Tibial nerve (tissue), 4 donors: ENCODE measurements around the gene GPBP1.

ENCODE experiments used
- EP300 ChIP-seq, 2 donors: sonication (generic); formaldehyde crosslinking; IDR thresholded peaks; one replicate each; pipeline ENCODE4 v1.6.1; 2017; ENCODE audit warnings: antibody characterized with exemption in 2 of 2, mild to moderate bottlenecking in 1 of 2
- POLR2A ChIP-seq, 2 donors: fragments of 450-650 bp; IDR thresholded peaks; one replicate each; pipeline ENCODE4 v1.6.1; 2017; ENCODE audit warnings: antibody characterized with exemption in 2 of 2, mild to moderate bottlenecking in 2 of 2, moderate library complexity in 2 of 2
- TF ChIP-seq, protein P1 (sequence below), 5 experiments: fragments of 200-600 bp in 3 of 5; fragments of 450-650 bp in 2 of 5; sonication (generic) in 3 of 5; IDR thresholded peaks; one replicate each; pipeline ENCODE4 v1.5.1; 2016 to 2019; ENCODE audit warnings: antibody characterized with exemption in 5 of 5, mild to moderate bottlenecking in 3 of 5, moderate library complexity in 2 of 5

DNA sequence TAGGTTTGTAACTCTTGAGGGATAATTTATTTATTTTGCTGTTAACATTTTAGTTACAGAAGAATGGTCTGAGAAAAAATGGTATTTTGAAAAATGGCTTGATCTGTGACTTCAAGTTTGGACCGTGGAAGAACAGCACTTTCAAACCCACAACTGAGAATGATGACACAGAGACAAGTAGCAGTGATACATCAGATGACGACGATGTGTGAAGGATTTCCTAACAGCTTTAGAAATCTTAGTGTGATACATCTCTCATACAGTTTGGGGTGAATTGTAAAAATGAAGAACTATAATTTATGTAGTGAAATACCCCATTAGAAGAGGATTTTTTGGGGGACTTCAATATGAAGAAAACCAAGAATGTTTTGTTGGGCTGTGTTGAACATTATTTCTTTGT is 88.7 kb downstream of the GPBP1 start:
- TF ChIP-seq, protein P1, sequence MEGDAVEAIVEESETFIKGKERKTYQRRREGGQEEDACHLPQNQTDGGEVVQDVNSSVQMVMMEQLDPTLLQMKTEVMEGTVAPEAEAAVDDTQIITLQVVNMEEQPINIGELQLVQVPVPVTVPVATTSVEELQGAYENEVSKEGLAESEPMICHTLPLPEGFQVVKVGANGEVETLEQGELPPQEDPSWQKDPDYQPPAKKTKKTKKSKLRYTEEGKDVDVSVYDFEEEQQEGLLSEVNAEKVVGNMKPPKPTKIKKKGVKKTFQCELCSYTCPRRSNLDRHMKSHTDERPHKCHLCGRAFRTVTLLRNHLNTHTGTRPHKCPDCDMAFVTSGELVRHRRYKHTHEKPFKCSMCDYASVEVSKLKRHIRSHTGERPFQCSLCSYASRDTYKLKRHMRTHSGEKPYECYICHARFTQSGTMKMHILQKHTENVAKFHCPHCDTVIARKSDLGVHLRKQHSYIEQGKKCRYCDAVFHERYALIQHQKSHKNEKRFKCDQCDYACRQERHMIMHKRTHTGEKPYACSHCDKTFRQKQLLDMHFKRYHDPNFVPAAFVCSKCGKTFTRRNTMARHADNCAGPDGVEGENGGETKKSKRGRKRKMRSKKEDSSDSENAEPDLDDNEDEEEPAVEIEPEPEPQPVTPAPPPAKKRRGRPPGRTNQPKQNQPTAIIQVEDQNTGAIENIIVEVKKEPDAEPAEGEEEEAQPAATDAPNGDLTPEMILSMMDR (IDR thresholded peaks at IDR 0.05) = no peak
- TF ChIP-seq POLR2A (IDR thresholded peaks at IDR 0.05) (no peak), EP300 (IDR thresholded peaks at IDR 0.05) (no peak)
